ENCODE data around the gene IGHMBP2.

- no peak for TF ChIP-seq EZH2 (IDR thresholded peaks at IDR 0.05)
- no peak for TF ChIP-seq FOXP2 (optimal IDR thresholded peaks at IDR 0.05; ENCODE audit: control extremely low read depth, extremely low read length, insufficient read depth)
Observed at GRCh38 chr11:68880851-68881250, 22.8 kb upstream of the IGHMBP2 start.

All from SK-N-MC (cell line).